ENCODE data around the gene PLA2G4D.

The PLA2G4D gene

GRCh38 chr15:42033214-42033873 is 61.0 kb downstream of the PLA2G4D start:
- H3K4me3 ChIP-seq (ENCODE audit: low read length): no peak overlapping the region
- TF ChIP-seq ZNF274 (IDR thresholded peaks at IDR 0.05; ENCODE audit: low read depth, low read length): no peak

DNA sequence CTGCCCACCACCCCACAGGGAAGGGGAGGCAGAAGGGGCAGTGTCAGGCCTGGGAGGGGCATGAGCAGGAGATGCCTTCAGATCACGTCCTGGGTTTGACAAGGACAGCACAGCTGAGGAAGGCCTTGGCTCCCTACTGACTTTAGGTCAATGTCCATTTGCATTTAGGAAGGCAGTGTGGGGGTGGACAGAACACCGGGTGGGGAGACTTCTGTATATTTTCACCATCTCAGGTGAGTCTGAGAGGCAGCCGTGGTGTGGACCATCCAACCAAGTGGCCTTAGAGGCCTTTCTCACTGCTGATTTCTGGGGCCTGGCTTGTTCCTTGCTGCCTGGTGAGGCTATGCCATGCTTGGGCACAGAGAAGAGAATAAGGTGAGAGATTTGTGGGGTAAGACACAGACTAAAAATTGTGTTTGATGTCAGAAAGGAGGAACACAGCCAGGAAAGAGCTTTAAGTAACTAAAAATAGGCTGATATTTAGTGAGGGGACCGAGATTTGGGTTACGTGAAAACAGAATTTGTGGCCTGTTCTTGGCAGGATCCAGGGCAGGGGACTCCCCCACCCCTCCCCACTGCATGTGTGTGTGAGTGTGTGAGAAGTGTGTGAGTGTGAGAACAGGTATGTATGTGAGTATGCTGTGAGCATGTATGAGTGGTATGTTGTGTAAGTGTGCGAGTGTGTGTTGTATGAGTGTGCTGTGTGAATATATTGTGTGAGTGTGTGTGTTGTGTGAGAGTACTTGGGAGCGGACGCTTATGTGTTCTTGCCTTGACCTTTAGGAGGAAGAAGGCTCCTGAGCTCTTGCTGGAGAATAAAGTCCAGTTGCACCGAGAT is 61.8 kb downstream of the PLA2G4D start:
- H3K4me3 ChIP-seq (ENCODE audit: low read length): no peak overlapping the region
- TF ChIP-seq ZNF274 (IDR thresholded peaks at IDR 0.05; ENCODE audit: low read depth, low read length): no peak

DNA sequence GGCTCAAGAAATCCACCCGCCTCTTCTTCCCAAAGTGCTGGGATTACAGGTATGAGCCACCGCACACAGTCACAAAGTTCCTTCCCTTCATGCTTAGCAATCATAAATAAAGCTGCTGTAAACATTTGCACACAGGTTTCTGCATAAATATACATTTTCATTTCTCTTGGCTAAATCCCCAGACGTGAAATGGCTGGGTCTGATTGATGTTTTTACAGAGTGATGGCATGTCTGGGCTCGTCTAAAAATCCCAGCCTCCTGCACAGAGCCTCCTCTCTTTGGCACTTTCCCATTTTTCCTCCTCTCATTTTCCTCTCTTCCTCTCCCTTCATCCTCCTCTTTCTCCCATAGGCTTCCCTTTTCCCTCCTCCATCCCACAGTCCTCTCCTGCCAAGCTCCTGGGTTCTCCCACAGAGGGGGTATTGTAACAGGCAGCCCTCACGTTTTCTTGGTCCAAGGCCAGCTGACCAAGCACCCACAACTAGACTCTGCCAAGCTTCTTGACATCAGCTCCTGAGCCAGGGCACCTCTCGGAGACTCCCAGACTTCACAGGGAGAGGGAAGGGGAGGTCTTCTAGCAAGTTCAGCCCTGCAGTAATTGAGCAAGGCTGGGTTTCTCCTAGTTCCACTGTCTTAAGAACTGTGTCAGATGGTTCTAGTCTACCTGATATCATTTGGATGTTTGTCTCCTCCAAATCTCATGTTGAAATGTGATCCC is 63.0 kb downstream of the PLA2G4D start:
- H3K4me3 ChIP-seq (ENCODE audit: low read length): no peak overlapping the region
- TF ChIP-seq ZNF274 (IDR thresholded peaks at IDR 0.05; ENCODE audit: low read depth, low read length): no peak

DNA sequence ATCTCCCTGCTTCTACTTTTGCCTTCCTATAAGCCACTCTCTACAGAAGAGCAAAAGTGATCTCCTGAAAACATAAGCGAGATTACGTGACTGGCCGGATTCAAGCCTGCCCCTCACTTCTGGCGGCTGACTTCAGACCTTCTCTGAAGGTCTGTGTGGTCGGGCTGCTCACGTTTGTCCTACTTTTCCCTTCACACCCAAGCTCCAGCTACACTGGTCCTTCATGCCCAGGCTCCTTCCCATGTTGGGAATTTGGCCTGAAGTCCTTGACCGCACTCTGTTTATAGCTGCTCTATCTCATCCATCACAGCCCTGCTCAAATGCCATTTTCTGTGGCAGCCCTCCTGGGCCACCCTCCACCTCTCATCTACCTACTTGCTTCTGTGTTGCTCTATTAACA is 66.8 kb downstream of the PLA2G4D start:
- no peak overlapping the region for H3K4me3 ChIP-seq (ENCODE audit: low read length)
- no peak for TF ChIP-seq ZNF274 (IDR thresholded peaks at IDR 0.05; ENCODE audit: low read depth, low read length)

GRCh38 chr15:42024303-42024702 is 70.1 kb downstream of the PLA2G4D start:
- H3K4me3 ChIP-seq (ENCODE audit: low read length): no peak overlapping the region
- no peak for TF ChIP-seq ZNF274 (IDR thresholded peaks at IDR 0.05; ENCODE audit: low read depth, low read length)

- no peak for TF ChIP-seq ZNF274 (IDR thresholded peaks at IDR 0.05; ENCODE audit: low read depth, low read length)
- H3K4me3 ChIP-seq (ENCODE audit: low read length): no peak overlapping the region
These were observed 72.8 kb downstream of the PLA2G4D start for GRCh38 chr15:42021593-42021992.

DNA sequence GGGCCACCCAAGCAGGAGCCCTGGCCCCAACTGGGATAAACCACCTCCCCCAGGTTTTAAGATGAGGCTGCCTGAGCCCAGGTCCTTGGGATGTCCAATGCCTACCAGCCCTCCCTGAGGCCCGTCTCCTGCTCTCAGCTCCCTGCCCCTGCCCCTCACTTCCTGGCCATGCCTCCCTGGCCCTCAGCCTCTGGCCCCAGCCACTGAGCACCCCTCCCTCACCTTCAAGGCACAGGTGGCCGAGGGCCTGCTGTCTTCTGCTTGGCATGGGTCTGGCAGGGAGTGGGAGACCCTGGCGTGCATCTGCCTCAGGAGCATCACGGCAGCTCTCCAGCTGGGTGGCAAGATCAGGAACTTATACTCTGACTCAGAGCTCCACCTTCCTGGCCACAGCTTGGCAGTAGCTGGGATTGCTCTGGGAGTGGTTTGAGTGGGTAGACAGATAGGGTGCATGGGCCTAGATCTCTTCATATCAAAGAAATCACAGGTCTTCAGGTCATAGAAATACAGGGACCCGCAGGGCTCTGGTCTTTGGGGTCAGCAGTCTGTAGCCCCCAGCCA is 73.6 kb downstream of the PLA2G4D start, which contains the start of gene PLA2G4E:
Gene PLA2G4E (minus strand): TSS at position 330 of the 561 bp plus-strand sequence. CDS start 12 bp downstream, at position 318.
- H3K4me3 ChIP-seq (ENCODE audit: low read length): no peak within 1 kb of the TSS
- TF ChIP-seq ZNF274 (IDR thresholded peaks at IDR 0.05; ENCODE audit: low read depth, low read length): no peak

DNA sequence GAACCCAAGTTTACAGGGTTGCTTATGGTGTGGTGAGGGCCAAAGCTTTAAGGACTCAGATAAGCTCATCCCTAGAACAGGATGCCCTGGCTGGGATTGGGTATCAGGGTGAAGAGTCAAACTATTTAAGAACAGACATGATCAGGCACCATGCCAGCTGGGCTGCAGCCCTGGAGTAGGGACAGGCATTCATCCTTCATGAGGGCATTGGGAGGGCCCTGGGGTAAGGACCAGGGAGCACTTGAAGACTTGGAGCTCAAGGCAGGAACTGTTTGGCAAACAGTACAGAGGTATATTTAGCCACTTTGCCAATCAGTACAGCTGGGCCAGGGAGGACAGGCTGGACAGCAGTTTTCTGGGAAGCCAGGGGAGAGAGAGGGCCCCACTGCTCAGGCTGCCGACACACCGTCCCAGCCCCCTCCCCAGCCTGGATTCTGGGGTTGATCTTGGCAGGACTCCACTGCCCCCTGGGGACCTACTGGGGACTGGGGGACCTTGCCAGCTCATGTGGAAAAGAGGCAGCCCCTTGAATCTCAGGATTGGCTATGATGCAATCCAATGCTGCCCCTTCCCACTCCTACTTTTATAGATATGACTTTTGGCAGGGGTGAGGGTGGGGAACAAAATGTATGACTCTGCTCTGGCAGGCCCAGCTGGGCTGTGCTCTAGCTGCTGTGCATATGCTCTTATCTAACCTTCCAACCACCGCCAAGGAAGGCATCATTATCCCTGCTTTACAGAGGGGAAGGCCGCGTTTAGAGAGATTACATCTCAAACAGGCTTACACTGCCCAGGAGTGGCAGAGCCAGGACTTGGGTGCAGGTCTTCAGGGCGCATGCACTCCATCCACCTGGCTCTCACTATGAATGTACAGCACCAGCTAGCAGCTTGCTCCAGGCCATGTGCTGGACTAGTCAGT is 75.8 kb downstream of the PLA2G4D start:
- no peak for TF ChIP-seq ZNF274 (IDR thresholded peaks at IDR 0.05; ENCODE audit: low read depth, low read length)
- H3K4me3 ChIP-seq (ENCODE audit: low read length): no peak overlapping the region

Measured in GM08714 (cell line).